CD14-positive monocyte (primary cell): ENCODE measurements around the gene TNFRSF13B. TPM values are rescaled to one million over a fixed set of nuclear protein-coding genes. Genes with fewer than 3 reads are reported as not detected.
A peak's percentile ranks its signal among the peaks of the same experiment; 100 is the strongest.
"Not testable (repeated sequence)": the region's sequence is repeated elsewhere in the genome, so short reads cannot be mapped to it uniquely, and the experiment has no call there.

Experiments used
- DNase-seq, 3 donors: peaks; one replicate each; pipeline ENCODE4 v3.0.0-alpha.2; 2011 to 2022
- H2AFZ ChIP-seq: 2 replicates; pipeline ENCODE4 v1.6.0; 2012; ENCODE audit warnings: mild to moderate bottlenecking, low read depth, low read length, inconsistent platforms; ENCODE audit not compliant: insufficient read depth, poor library complexity, severe bottlenecking
- H3K27ac ChIP-seq, 2 donors: 1 replicate in 1 of 2; 2 replicates in 1 of 2; pipeline ENCODE4 v1.5.1; 2012 to 2013; ENCODE audit warnings: low read length in 2 of 2, control low read depth in 1 of 2, inconsistent platforms in 1 of 2, low read depth in 1 of 2, mild to moderate bottlenecking in 1 of 2
- H3K27me3 ChIP-seq, 2 donors: one replicate each; pipeline versions ENCODE4 v1.6.0 to v1.6.1; 2011 to 2013; ENCODE audit warnings: low read length in 2 of 2; ENCODE audit not compliant: control insufficient read depth in 2 of 2, insufficient read depth in 2 of 2
- H3K36me3 ChIP-seq, 2 donors: replicated peaks in 1 of 2; 1 replicate in 1 of 2; 2 replicates in 1 of 2; pipeline versions ENCODE4 v1.5.1 to v1.6.1; 2012 to 2013; ENCODE audit warnings: low read length in 2 of 2, control low read depth in 1 of 2, inconsistent platforms in 1 of 2, mild to moderate bottlenecking in 1 of 2; ENCODE audit not compliant: insufficient read depth in 2 of 2, control insufficient read depth in 1 of 2
- H3K4me1 ChIP-seq, 2 donors: 1 replicate in 1 of 2; 2 replicates in 1 of 2; pipeline versions ENCODE4 v1.5.1 to v1.6.1; 2012 to 2013; ENCODE audit warnings: low read length in 2 of 2, control low read depth in 1 of 2, inconsistent platforms in 1 of 2, mild to moderate bottlenecking in 1 of 2, moderate library complexity in 1 of 2; ENCODE audit not compliant: insufficient read depth in 2 of 2, control insufficient read depth in 1 of 2
- H3K4me2 ChIP-seq: replicated peaks from 2 replicates; pipeline ENCODE3; 2012; ENCODE audit warnings: low read length, moderate library complexity, mild to moderate bottlenecking; ENCODE audit not compliant: poor library complexity, severe bottlenecking; ENCODE audit errors: extremely low read depth
- H3K4me3 ChIP-seq, 3 experiments: fragments of 200-600 bp in 1 of 3; sonication (generic) in 1 of 3; replicated peaks in 1 of 3; 1 replicate in 2 of 3; 2 replicates in 1 of 3; pipeline ENCODE4 v1.5.1; 2011 to 2013; ENCODE audit warnings: low read length in 3 of 3, mild to moderate bottlenecking in 3 of 3, control low read depth in 2 of 3, low read depth in 2 of 3, inconsistent platforms in 1 of 3, moderate library complexity in 1 of 3
- H3K79me2 ChIP-seq: 2 replicates; pipeline ENCODE4 v1.6.0; 2012; ENCODE audit warnings: mild to moderate bottlenecking, control low read depth, inconsistent platforms, low read length, moderate library complexity; ENCODE audit not compliant: insufficient read depth
- H3K9ac ChIP-seq: 2 replicates; pipeline ENCODE4 v1.6.0; 2017; ENCODE audit warnings: low read length, mild to moderate bottlenecking; ENCODE audit not compliant: insufficient read depth, poor library complexity, severe bottlenecking
- H3K9me3 ChIP-seq, 2 donors: replicated peaks in 1 of 2; 1 replicate in 1 of 2; 2 replicates in 1 of 2; pipeline versions ENCODE4 v1.5.1 to v1.6.1; 2012 to 2013; ENCODE audit warnings: low read length in 2 of 2, control low read depth in 1 of 2; ENCODE audit not compliant: control insufficient read depth in 1 of 2, insufficient read depth in 1 of 2
- H4K20me1 ChIP-seq: 2 replicates; pipeline ENCODE4 v1.6.0; 2012; ENCODE audit warnings: mild to moderate bottlenecking, low read length, control low read depth, moderate library complexity; ENCODE audit not compliant: insufficient read depth
- H3K27ac Mint-ChIP-seq, 7 donors: one replicate each; pipeline ENCODE4 v1.8.0; 2020; ENCODE audit warnings: mild to moderate bottlenecking in 7 of 7, mixed read lengths in 7 of 7, moderate library complexity in 6 of 7, inconsistent platforms in 2 of 7
- H3K27me3 Mint-ChIP-seq, 3 donors: one replicate each; pipeline ENCODE4 v1.8.0; 2021 to 2022; ENCODE audit warnings: low read depth in 3 of 3, mild to moderate bottlenecking in 3 of 3, mixed read lengths in 3 of 3, moderate library complexity in 3 of 3, inconsistent platforms in 1 of 3
- H3K36me3 Mint-ChIP-seq, 2 donors: one replicate each; pipeline ENCODE4 v1.8.0; 2020; ENCODE audit warnings: mixed read lengths in 2 of 2, inconsistent platforms in 1 of 2, mild to moderate bottlenecking in 1 of 2
- H3K4me1 Mint-ChIP-seq: one replicate; pipeline ENCODE4 v1.8.0; 2020; ENCODE audit warnings: mild to moderate bottlenecking, mixed read lengths
- H3K4me3 Mint-ChIP-seq, 2 donors: one replicate each; pipeline ENCODE4 v1.8.0; 2020; ENCODE audit warnings: mild to moderate bottlenecking in 2 of 2, mixed read lengths in 2 of 2, moderate library complexity in 1 of 2
- H3K9me3 Mint-ChIP-seq, 7 donors: one replicate each; pipeline ENCODE4 v1.8.0; 2020 to 2022; ENCODE audit warnings: mixed read lengths in 7 of 7, mild to moderate bottlenecking in 6 of 7, moderate library complexity in 6 of 7, inconsistent platforms in 2 of 7
- CTCF ChIP-seq: fragments of 200-600 bp; IDR thresholded peaks from one replicate; pipeline ENCODE4 v1.8.0; 2022; ENCODE audit warnings: antibody characterized with exemption, mild to moderate bottlenecking
- WGBS: methylation state at CpG from one replicate; pipeline ENCODE4 v1.1.5; 2013; ENCODE audit warnings: missing lambda C conversion rate; ENCODE audit not compliant: insufficient coverage; 5-methylcytosine and 5-hydroxymethylcytosine counted together
- intact Hi-C, 2 donors: fragments of 100-400 bp; cut with micrococcal nuclease; formaldehyde crosslinking; loops; one replicate each; pipeline versions ENCODE4 v1.15.0 to v1.15.1; 2023
- polyA plus RNA-seq, 3 donors: library from polyadenylated mRNA; depleted of rRNA in 1 of 3; unstranded in 2 of 3; stranded (reverse) in 1 of 3; fragments of 300-500 nt in 2 of 3; fragments of >200 nt in 1 of 3; fragmentation: Illumina TruSeq in 2 of 3; gene quantifications; 1 replicate in 2 of 3; 2 replicates in 1 of 3; pipeline ENCODE4 v1.2.3, GENCODE V29; 2012 to 2021

TNFRSF13B gene
- polyA plus RNA-seq, 3 donors = 0.21 to 0.47 TPM; not detected in 1

DNA sequence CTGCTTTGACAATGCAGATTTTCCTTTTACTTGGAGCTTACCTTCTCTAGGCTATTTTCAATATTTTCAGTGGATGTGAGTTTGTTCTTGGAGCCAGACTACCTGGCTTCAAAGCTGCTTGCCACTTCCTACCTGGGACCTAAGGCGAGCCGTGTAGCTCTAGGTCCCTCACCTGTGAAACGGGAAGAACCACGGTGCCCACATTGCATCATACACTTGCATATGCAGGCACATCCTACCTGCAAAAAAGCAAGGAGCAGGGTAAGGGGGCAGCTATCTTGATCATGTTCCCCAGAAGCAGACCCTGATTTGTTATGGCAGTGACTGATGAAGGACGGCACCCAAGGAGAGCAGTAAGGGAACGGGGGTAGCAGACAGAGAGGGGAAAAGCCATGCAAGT, 43.3 kb upstream of the TNFRSF13B start:
- H3K4me1 ChIP-seq = peaks cover 19% of the 10 kb centered on the region in 2 donors
- DNase-seq = no peak
- Mint-ChIP-seq H3K4me1 (peaks cover 23% of the 10 kb centered on the region), H3K4me3 (peak overlapping the region in 1 of 2 donors; percentile 56), H3K27me3 (peaks cover 20 to 59% (median 55%) of the 10 kb centered on the region in 3 donors), H3K36me3 (no peaks in the 10 kb centered on the region), H3K9me3 (peaks cover 0 to 5% (median 0%) of the 10 kb centered on the region in 7 donors), H3K27ac (no peak overlapping the region)
- H3K9ac ChIP-seq = no peak overlapping the region
- no peak overlapping the region for H3K4me2 ChIP-seq
- intact Hi-C loops = no loop called here
- no peaks in the 10 kb centered on the region for H3K79me2 ChIP-seq
- no peak overlapping the region for H3K27ac ChIP-seq
- no peak overlapping the region for H3K4me3 ChIP-seq
- 94% methylated on average over 3 of the region's 6 CpGs for WGBS
- H3K36me3 ChIP-seq = no peaks in the 10 kb centered on the region
- peaks cover 0 to 26% of the 10 kb centered on the region in 2 donors for H3K27me3 ChIP-seq
- H2AFZ ChIP-seq = no peak overlapping the region
- no peaks in the 10 kb centered on the region for H4K20me1 ChIP-seq
- TF ChIP-seq CTCF = no peak
- no peaks in the 10 kb centered on the region for H3K9me3 ChIP-seq

GRCh38 chr17:17014748-17015124, 42.8 kb upstream of the TNFRSF13B start:
- intact Hi-C loops, H3K4me2 ChIP-seq, H3K9me3 Mint-ChIP-seq, H4K20me1 ChIP-seq, H2AFZ ChIP-seq, H3K27ac Mint-ChIP-seq, H3K79me2 ChIP-seq, H3K9me3 ChIP-seq, H3K4me3 ChIP-seq, DNase-seq, H3K27ac ChIP-seq, H3K9ac ChIP-seq, H3K36me3 Mint-ChIP-seq, H3K36me3 ChIP-seq: not testable (repeated sequence)
- H3K4me3 Mint-ChIP-seq = peak overlapping the region in 1 of 2 donors; percentile 56
- H3K27me3 Mint-ChIP-seq = peaks cover 20 to 55% (median 52%) of the 10 kb centered on the region in 3 donors
- Histone ChIP-seq H3K27me3 (peaks cover 0 to 26% of the 10 kb centered on the region in 2 donors), H3K4me1 (peaks cover 19% of the 10 kb centered on the region in 2 donors)
- H3K4me1 Mint-ChIP-seq = peaks cover 23% of the 10 kb centered on the region
- 100% methylated on average over 5 of the region's 9 CpGs for WGBS

DNA sequence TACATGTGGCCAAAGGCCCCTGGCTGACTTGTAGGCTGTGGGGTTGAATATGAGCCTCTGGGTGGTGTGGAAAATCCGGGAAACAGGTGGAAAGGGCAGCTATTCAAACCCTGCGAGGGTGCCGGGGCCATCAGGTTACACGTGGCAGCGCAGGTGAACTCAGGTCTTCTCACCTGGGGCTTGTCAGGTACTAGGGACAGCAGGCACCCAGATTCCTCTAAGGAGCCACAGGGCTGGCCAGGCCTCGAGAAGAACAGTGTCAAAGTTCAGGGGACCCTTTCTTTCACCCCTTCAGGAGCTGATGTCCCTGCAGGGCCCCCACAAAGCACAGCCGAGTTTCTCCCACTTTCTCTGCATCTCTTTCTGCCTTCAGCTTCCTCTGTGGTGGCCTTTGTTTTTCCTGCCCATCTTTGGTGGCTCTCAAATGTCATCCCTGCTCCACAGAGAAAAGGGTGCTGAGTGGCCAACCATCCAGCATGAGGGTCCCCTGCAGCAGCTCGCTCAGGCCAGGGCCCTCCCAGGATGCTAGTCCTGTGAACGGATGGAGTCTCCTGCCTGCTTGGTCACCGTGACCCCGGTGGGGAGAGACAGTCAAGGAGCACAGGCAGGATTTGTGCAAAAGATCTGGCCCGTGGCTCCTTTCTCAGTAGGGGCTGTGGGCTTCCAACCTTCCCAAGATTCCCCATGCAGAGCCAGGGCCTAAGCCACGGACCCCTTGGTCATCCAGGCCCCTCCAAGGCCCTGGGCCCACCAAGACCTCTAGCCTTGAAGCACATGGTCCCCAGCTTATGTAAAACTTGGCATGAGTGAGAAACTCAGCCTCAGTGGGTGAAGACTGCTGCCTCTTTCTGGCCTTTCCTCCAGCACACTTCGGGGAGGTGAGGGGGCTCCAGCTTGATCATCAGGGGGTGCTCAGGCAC, 42.2 kb upstream of the TNFRSF13B start:
- H4K20me1 ChIP-seq, H3K9me3 Mint-ChIP-seq, intact Hi-C loops, H3K27ac Mint-ChIP-seq, H3K4me3 ChIP-seq, H3K4me2 ChIP-seq, H3K9ac ChIP-seq, H2AFZ ChIP-seq, H3K27ac ChIP-seq, DNase-seq, H3K36me3 ChIP-seq, H3K9me3 ChIP-seq, H3K4me3 Mint-ChIP-seq, H3K79me2 ChIP-seq, H3K36me3 Mint-ChIP-seq: not testable (repeated sequence)
- Histone ChIP-seq H3K27me3 (peaks cover 0 to 26% of the 10 kb centered on the region in 2 donors), H3K4me1 (peaks cover 19% of the 10 kb centered on the region in 2 donors)
- WGBS = 88% methylated on average over 9 of the region's 14 CpGs
- Mint-ChIP-seq H3K27me3 (peaks cover 21 to 54% (median 50%) of the 10 kb centered on the region in 3 donors), H3K4me1 (peaks cover 23% of the 10 kb centered on the region)
